ENCODE data around the gene ME1.

DNA sequence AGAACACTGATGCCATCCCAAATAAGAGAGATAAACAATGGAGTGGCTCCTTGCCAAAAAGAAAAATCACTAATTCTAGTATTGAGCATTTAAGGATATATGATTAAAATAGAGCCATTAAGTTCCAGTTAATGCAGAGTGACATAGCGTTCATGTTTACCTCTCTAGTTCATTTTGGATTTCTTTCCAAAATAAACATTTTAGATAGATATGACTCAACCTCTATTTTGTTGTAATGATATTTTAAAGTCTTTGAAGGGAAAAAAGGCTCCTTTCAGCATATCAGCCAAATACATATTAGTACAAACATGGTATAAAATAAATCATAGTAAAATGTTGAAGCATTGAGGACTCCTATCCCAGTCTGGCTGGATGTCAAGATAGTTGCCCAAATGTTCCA lies 204.3 kb downstream of the ME1 start:
- TF ChIP-seq MZF1 (tag by site-specific recombination; IDR thresholded peaks at IDR 0.05; ENCODE audit: borderline replicate concordance) (no peak), ZNF362 (tag by site-specific recombination; IDR thresholded peaks at IDR 0.05) (no peak), ZNF791 (tag by site-specific recombination; IDR thresholded peaks at IDR 0.05) (no peak), PATZ1 (tag by site-specific recombination; IDR thresholded peaks at IDR 0.05) (no peak), ZNF184 (tag by site-specific recombination; IDR thresholded peaks at IDR 0.05) (no peak), ZBTB26 (tag by site-specific recombination; optimal IDR thresholded peaks at IDR 0.05) (no peak), ZBTB11 (tag by site-specific recombination; conservative IDR thresholded peaks at IDR 0.05; ENCODE audit: low read depth) (no peak), PRDM1 (tag by site-specific recombination; IDR thresholded peaks at IDR 0.05) (no peak)
- TF ChIP-seq, protein P1, sequence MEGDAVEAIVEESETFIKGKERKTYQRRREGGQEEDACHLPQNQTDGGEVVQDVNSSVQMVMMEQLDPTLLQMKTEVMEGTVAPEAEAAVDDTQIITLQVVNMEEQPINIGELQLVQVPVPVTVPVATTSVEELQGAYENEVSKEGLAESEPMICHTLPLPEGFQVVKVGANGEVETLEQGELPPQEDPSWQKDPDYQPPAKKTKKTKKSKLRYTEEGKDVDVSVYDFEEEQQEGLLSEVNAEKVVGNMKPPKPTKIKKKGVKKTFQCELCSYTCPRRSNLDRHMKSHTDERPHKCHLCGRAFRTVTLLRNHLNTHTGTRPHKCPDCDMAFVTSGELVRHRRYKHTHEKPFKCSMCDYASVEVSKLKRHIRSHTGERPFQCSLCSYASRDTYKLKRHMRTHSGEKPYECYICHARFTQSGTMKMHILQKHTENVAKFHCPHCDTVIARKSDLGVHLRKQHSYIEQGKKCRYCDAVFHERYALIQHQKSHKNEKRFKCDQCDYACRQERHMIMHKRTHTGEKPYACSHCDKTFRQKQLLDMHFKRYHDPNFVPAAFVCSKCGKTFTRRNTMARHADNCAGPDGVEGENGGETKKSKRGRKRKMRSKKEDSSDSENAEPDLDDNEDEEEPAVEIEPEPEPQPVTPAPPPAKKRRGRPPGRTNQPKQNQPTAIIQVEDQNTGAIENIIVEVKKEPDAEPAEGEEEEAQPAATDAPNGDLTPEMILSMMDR (tag by site-specific recombination; IDR thresholded peaks at IDR 0.05), result no peak
